Panc1 (cell line): Measurements from ENCODE around the gene KAZN. TPM values are rescaled to one million over a fixed set of nuclear protein-coding genes. Genes with fewer than 3 reads are reported as not detected.

Source experiments
- ATAC-seq: fragments of 200-7000 bp; cut with Tn5 transposase; 2 replicates; pipeline ENCODE4 v1.9.1; 2020; ENCODE audit warnings: mild to moderate bottlenecking, moderate library complexity
- BruUV-seq: library from RNA; stranded (reverse); fragments of 400-500 nt; replicated peaks from 2 replicates; lab custom pipeline; 2021; lab: Mats Ljungman, UMichigan
- CTCF ChIA-PET: fragments of 300-600 bp; sonication (Branson Sonifier 250); formaldehyde crosslinking; loops from one replicate; lab custom pipeline; 2022; ENCODE audit warnings: antibody characterized with exemption; lab: Charles Lee
- POLR2A ChIA-PET: fragments of 300-600 bp; sonication (Branson Sonifier 250); formaldehyde crosslinking; loops from one replicate; lab custom pipeline; 2022; ENCODE audit warnings: antibody characterized with exemption; lab: Charles Lee
- DNase-seq: peaks from one replicate; pipeline ENCODE4 v3.0.0-alpha.2; 2010; ENCODE audit warnings: low read depth, low spot score
- H3K27ac ChIP-seq: 2 replicates; pipeline ENCODE4 v1.5.1; 2011; ENCODE audit warnings: mild to moderate bottlenecking, low read length, inconsistent platforms
- H3K27me3 ChIP-seq: fragments of 200-500 bp; sonication (Bioruptor generic); 2 replicates; pipeline ENCODE4 v1.6.0; 2014; ENCODE audit warnings: low read length, inconsistent platforms; ENCODE audit not compliant: control insufficient read depth, insufficient read depth
- H3K36me3 ChIP-seq: fragments of 200-500 bp; sonication (Bioruptor generic); 2 replicates; pipeline ENCODE4 v1.5.1; 2014; ENCODE audit warnings: inconsistent platforms, mild to moderate bottlenecking, low read length, moderate library complexity; ENCODE audit not compliant: control insufficient read depth, insufficient read depth
- H3K4me1 ChIP-seq: 2 replicates; pipeline ENCODE4 v1.5.1; 2011; ENCODE audit warnings: inconsistent platforms, mild to moderate bottlenecking, low read length, moderate library complexity; ENCODE audit not compliant: control insufficient read depth, insufficient read depth
- H3K4me3 ChIP-seq, 2 experiments: 2 replicates each; pipeline ENCODE4 v1.5.1; 2011 to 2012; ENCODE audit warnings: low read depth in 2 of 2, low read length in 2 of 2, mild to moderate bottlenecking in 2 of 2, inconsistent platforms in 1 of 2, moderate library complexity in 1 of 2
- H3K9me3 ChIP-seq: fragments of 200-500 bp; sonication (Bioruptor generic); 2 replicates; pipeline ENCODE4 v1.5.1; 2014; ENCODE audit warnings: low read depth, mild to moderate bottlenecking, inconsistent platforms, low read length, moderate library complexity; ENCODE audit not compliant: control insufficient read depth, insufficient read depth
- CTCF ChIP-seq: fragments of 450-650 bp; IDR thresholded peaks from 2 replicates; pipeline ENCODE4 v1.5.1; 2017; ENCODE audit warnings: mild to moderate bottlenecking
- POLR2AphosphoS5 ChIP-seq: IDR thresholded peaks from 2 replicates; pipeline ENCODE4 v1.6.1; 2012; ENCODE audit warnings: mild to moderate bottlenecking, low read depth, low read length, moderate library complexity
- REST ChIP-seq, 2 experiments: IDR thresholded peaks; 2 replicates each; pipeline ENCODE4 v1.6.1; 2011 to 2012; ENCODE audit warnings: low read depth in 2 of 2, control low read depth in 1 of 2, low read length in 1 of 2, mild to moderate bottlenecking in 1 of 2, moderate library complexity in 1 of 2; ENCODE audit not compliant: insufficient read depth in 1 of 2
- SIN3A ChIP-seq: IDR thresholded peaks from 2 replicates; pipeline ENCODE4 v1.6.1; 2012; ENCODE audit warnings: low read depth, mild to moderate bottlenecking, low read length, moderate library complexity, borderline replicate concordance; ENCODE audit not compliant: insufficient read depth
- TCF7L2 ChIP-seq: IDR thresholded peaks from 2 replicates; pipeline ENCODE4 v1.6.1; 2011; ENCODE audit warnings: mild to moderate bottlenecking, low read depth, low read length, inconsistent platforms
- in situ Hi-C: cut with HindIII; loops from 2 replicates; pipeline ENCODE4 v1.10.0; 2016; ENCODE audit warnings: low sequenced_read_pairs, low pct_unique_long_range_greater_than_20kb
- intact Hi-C: fragments of 100-400 bp; cut with micrococcal nuclease; formaldehyde crosslinking; loops from one replicate; pipeline ENCODE4 v1.10.0; 2022; ENCODE audit not compliant: unreplicated experiment
- total RNA-seq: library from RNA; stranded (reverse); gene quantifications from one replicate; pipeline ENCODE4 v1.2.1, GENCODE V29; 2021; ENCODE audit not compliant: unreplicated experiment

The KAZN gene
- total RNA-seq, 1 experiment from 2014 or later = 6.6 TPM

GRCh38 chr1:14620941-14621340 is 22.5 kb downstream of the KAZN start:
- Histone ChIP-seq H3K9me3 (no peaks in the 10 kb centered on the region), H3K4me1 (no peaks in the 10 kb centered on the region), H3K27me3 (peaks cover 2% of the 10 kb centered on the region; the same call in 1 of the 2 replicates), H3K36me3 (no peaks in the 10 kb centered on the region), H3K27ac (no peak overlapping the region), H3K4me3 (no peak overlapping the region)
- intact Hi-C loops = no loop called here
- CTCF ChIA-PET = no interaction called here
- no peak for ATAC-seq
- in situ Hi-C loops = no loop called here
- TF ChIP-seq TCF7L2 = no peak
- BruUV-seq = no TSS peak
- DNase-seq = no peak
- POLR2A ChIA-PET = no interaction called here

DNA sequence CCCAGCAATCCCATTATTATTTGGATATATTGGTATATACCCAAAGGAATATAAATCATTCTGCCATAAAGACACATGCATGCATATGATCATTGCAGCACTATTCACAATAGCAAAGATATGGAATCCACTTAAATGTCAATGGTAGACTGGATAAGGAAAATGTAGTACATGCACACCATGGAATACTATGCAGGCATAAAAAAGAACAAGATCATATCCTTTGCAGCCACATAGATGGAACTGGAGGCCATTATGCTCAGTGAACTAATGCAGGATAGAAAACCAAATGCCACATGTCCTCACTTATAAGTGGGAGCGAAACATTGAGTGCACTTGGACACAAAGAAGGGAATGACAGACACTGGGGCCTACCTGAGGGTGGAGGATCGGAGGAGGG is 24.6 kb downstream of the KAZN start:
- intact Hi-C loops = no loop called here
- in situ Hi-C loops = no loop called here
- Histone ChIP-seq H3K4me1 (no peaks in the 10 kb centered on the region), H3K9me3 (no peaks in the 10 kb centered on the region), H3K36me3 (no peaks in the 10 kb centered on the region), H3K4me3 (no peak overlapping the region), H3K27ac (no peak overlapping the region), H3K27me3 (peaks cover 2% of the 10 kb centered on the region; the same call in 1 of the 2 replicates)
- POLR2A ChIA-PET = no interaction called here
- CTCF ChIA-PET = interaction anchor here (0.6 kb wide), 1 partner anchor 117 kb away, joined by 3 read pairs; no protein-coding TSS in a partner anchor
- DNase-seq = no peak
- ATAC-seq = no peak
- TF ChIP-seq CTCF = no peak
- no peak for TF ChIP-seq POLR2AphosphoS5
- no peak for TF ChIP-seq SIN3A
- TF ChIP-seq REST (IDR thresholded peaks at IDR 0.05; ENCODE audit: insufficient read depth in 1 of 2, low read depth in 2 of 2, low read length in 1 of 2) = no peak
- no peak for TF ChIP-seq TCF7L2
- BruUV-seq = no TSS peak

GRCh38 chr1:14624941-14625340 is 26.5 kb downstream of the KAZN start:
- H3K27ac ChIP-seq = no peak overlapping the region
- no peak overlapping the region for H3K4me3 ChIP-seq
- no TSS peak for BruUV-seq
- no peaks in the 10 kb centered on the region for H3K9me3 ChIP-seq
- TF ChIP-seq TCF7L2 (no peak), CTCF (no peak), SIN3A (no peak), POLR2AphosphoS5 (no peak), REST (IDR thresholded peaks at IDR 0.05; ENCODE audit: insufficient read depth in 1 of 2, low read depth in 2 of 2, low read length in 1 of 2) (no peak)
- ATAC-seq = no peak
- no peak for DNase-seq
- no peaks in the 10 kb centered on the region for H3K27me3 ChIP-seq
- in situ Hi-C loops (no loop called here), intact Hi-C loops (no loop called here)
- H3K36me3 ChIP-seq = no peaks in the 10 kb centered on the region
- H3K4me1 ChIP-seq = no peaks in the 10 kb centered on the region
- ChIA-PET CTCF (no interaction called here), POLR2A (no interaction called here)
